ENCODE data around the gene MRPS7.
"Not testable (repeated sequence)": the region's sequence is repeated elsewhere in the genome, so short reads cannot be mapped to it uniquely, and the experiment has no call there.

MRPS7 gene

GRCh38 chr17:75270966-75271232 lies 9.2 kb downstream of the MRPS7 start, which contains the start of gene MIF4GD:
TSS of gene MIF4GD (minus strand) at chr17:75271231. CDS start at chr17:75270195, 1,036 bp downstream.
- DNase-seq, result peak in 3 of 56 donors; percentile 20 to 60 (median 53)

DNA sequence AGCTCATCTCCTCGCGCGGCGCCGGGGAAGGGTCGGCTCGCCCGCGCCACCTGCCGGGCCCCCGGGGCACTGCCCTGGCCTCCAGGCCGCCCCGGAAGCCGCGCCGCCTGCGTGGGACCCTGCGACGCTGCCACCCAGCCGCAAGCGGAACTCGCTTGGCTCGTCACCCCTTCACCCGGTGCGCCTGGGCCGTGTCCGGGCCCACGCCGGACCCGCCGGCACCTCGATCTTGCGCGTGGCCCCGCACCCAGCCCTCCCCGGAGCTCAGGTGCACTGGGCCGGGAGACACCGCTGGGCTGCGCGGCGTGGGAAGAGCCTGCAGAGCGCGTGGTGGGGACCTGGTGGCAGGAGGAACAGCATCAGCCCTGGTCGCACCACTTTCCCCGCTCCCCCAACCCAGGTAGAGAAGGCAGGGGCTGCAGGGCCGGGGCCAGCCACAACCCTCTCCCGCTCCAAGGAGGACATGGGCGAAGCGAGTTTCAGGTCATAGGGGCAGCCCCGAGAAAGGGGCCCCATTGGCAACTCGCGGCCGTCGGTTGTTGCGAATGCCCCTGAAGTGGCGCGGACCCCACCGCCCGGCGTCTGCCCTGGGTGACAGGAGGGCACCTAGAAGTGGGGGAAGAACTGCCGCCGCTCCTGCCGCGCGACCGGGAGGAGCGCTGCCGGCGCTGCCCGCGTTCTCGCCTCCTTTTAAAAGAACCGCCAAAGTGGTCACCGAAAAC lies 9.7 kb downstream of the MRPS7 start:
- DNase-seq, result peak in 45 of 56 donors; percentile 4 to 85 (median 62)

GRCh38 chr17:75271955-75272847 lies 10.5 kb downstream of the MRPS7 start:
- peak in 21 of 56 donors; percentile 7 to 54 (median 25) for DNase-seq

DNA sequence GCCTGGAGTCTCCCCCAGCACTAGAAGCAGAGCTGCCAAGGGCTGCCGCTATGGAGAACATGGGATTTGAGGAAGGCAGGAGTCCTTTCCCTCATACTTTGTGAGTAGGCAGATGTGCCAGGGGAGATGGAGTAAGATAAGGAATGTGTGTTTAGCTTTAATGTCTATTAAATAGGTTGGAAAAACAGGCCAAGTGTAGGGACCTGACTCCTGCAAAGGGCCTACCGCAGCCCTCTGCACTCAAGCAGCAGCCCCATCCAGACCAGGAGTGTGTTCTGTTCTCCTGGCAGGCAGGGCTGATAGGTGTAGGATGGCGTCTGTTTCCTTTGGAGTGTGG lies 11.1 kb downstream of the MRPS7 start:
- peak in 1 of 56 donors; percentile 47 for DNase-seq

GRCh38 chr17:75273977-75274708 lies 12.5 kb downstream of the MRPS7 start:
- no peak for DNase-seq

DNA sequence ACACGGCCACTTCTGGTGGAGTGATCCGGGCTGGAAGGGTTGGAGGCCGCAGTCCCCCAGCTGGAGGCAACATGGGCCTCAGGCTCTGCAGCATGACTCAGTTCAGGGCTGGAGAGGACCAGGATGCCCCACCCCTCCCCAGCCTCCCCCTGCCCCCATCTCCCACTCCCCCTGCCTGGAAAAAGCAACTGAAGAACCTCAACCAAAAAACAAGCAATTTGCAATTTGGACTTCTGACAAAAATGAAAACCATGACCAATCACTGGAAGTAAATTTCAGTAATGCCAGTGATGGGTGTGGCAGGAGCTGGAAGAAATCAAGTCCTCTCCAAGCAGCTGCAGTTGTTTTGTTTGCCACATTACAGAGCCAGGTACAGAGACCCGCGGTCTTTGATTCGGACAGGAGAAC lies 16.0 kb downstream of the MRPS7 start:
- no peak for DNase-seq

GRCh38 chr17:75280189-75280588 lies 18.5 kb downstream of the MRPS7 start:
- DNase-seq, result not testable (repeated sequence)

DNA sequence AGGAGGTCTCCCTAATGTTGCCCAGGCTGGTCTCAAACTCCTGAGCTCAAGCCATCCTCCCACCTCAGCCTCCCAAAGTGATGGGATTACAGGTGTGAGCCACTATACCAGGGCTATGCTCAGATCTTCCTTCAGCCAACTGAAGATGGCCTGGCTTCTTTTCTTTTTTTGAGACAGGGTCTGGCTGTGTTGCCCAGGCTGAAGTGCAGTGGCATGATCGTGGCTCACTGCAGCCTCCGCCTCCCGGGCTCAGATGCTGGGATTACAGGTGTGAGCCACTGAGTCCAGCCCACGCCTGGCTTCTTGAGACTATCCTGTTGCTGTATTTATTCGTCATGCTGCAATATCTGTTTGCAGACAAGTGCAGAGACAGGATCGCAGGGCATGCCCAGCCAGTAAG lies 23.4 kb downstream of the MRPS7 start:
- no peak for DNase-seq

DNA sequence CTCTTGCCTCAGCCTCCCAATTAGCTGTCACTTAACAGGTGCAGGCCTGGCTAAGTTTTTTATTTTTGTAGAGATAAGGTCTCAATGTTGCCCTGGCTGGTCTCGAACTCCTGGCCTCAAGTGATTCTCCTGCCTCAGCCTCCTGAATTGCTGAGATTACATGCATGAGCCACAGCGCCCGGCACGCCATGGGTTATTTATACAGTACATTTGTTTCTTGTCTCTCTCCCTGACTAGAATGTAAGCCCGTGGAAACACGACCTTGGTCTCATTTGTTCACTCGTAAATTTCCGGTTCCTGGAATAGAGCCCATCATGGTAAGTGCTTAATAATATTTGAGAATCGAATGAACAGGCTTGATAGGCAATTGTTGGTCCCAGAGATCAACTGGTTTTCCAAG lies 25.5 kb downstream of the MRPS7 start:
- DNase-seq, result no peak

GRCh38 chr17:75288359-75288758 lies 26.7 kb downstream of the MRPS7 start:
- DNase-seq, result no peak

DNA sequence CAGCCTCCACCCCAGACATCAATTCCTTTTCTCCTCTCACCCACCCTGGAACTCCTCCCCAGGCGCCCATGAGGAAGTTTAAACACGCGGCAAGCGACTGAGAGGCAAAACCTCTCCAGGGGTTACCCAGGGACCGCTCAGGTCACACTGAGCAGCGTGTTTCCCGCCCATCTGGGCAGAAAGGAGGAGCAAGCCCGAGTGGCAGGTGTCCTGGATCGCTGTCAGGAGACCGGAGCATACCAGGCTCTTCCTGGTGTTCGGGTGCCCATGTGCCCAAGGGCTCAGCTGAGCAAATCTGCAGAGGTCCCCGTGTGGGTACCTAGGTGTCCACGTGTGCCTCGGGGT lies 27.1 kb downstream of the MRPS7 start:
- peak in 6 of 56 donors; percentile 44 to 59 (median 56) for DNase-seq

GRCh38 chr17:75289115-75289831 lies 27.6 kb downstream of the MRPS7 start, which contains the start of gene SLC25A19:
TSS of gene SLC25A19 (minus strand) at chr17:75289433. CDS start at chr17:75286764, 2,669 bp downstream.
- peak; percentile 74 to 99 (median 97) for DNase-seq

DNA sequence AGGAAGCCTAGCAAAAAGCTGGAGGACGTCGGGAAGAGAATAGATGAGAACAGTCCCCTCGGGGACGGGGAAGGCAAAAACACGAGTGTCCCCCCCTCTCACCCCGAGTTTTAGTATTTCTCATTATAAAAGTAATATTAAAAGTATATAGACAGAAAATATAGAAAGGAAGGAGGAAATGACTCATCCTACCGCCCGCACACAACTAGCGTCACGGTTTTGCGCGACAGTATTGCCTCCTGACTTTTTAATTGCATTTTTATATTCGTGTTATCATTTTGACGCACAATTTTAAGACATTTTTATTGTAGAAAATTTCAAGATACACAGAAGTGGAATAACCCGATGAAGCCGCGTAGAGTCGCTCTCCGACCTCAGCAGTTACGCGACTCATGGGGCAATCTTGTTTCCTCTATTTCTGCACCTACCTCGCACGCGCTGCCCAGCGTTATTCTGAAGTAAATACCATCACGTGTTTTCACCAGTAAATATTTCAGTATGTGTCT lies 28.2 kb downstream of the MRPS7 start:
- DNase-seq, result peak in 23 of 56 donors; percentile 12 to 74 (median 39)

- DNase-seq, result not testable (repeated sequence)
Measured at GRCh38 chr17:75292810-75293448, 31.2 kb downstream of the MRPS7 start.

- DNase-seq, result peak in 1 of 56 donors; percentile 17
Measured at GRCh38 chr17:75295201-75296158, 33.8 kb downstream of the MRPS7 start.

GRCh38 chr17:75300280-75300679 lies 38.6 kb downstream of the MRPS7 start:
- DNase-seq, result no peak

GRCh38 chr17:75301049-75301448 lies 39.4 kb downstream of the MRPS7 start:
- no peak for DNase-seq

DNA sequence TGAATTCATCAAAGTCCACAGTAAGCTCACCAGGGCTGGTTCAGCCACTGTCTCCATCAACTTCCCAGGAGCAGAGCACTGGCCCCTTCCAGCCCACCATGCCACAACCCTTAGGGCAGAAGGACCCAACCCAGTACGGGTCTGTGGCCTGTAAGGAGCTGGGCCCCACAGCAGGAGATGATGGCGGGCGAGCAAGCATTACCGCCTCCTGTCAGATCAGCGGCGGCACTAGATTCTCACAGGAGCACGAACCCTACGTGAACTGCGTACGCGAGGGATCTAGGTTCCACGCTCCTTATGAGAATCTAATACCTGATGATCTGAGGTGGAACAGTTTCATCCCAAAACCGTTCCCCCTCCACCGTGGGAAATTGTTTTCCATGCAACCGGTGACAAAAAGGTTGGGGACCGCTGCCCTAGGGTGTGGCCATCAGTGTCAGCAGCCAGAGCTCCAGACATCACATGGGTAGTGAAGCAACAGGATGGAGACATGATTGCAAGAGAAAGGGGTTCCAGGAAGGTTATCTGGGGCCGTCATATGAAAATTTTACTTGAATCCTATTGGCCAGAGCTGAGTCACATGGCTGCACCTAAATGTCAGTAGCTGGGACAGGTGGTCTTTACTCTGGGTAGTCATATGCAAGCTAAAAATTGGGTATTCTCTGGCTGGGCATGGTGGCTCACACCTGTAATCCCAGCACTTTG lies 40.0 kb downstream of the MRPS7 start:
- DNase-seq, result no peak

Data from amygdala (tissue), 56 donors.